GM23338 (cell line): Measurements from ENCODE around the gene GPR158. TPM values are rescaled to one million over a fixed set of nuclear protein-coding genes. Genes with fewer than 3 reads are reported as not detected.

Experiments used
- ATAC-seq: fragments of 200-7000 bp; cut with Tn5 transposase; 3 replicates; pipeline ENCODE4 v1.9.1; 2020
- DNase-seq: peaks from one replicate; pipeline ENCODE4 v3.0.0-alpha.2; 2015; ENCODE audit warnings: low spot score
- H2AFZ ChIP-seq: fragments of 200-600 bp; sonication (generic); 2 replicates; pipeline ENCODE4 v1.8.0; 2016; ENCODE audit warnings: antibody characterized with exemption, mild to moderate bottlenecking, moderate library complexity
- H3F3A ChIP-seq: fragments of 200-600 bp; sonication (generic); replicated peaks from 2 replicates; pipeline ENCODE4 v1.8.0; 2017; ENCODE audit warnings: antibody characterized with exemption, mixed run types, low read depth
- H3K27ac ChIP-seq: fragments of 200-600 bp; sonication (generic); 2 replicates; pipeline ENCODE4 v1.6.1; 2016; ENCODE audit warnings: low read depth
- H3K27me3 ChIP-seq: fragments of 200-600 bp; sonication (generic); 2 replicates; pipeline ENCODE4 v1.8.0; 2016; ENCODE audit warnings: mild to moderate bottlenecking, mixed run types, moderate library complexity; ENCODE audit not compliant: insufficient read depth
- H3K36me3 ChIP-seq: fragments of 200-600 bp; sonication (generic); 2 replicates; pipeline ENCODE4 v1.8.0; 2016; ENCODE audit warnings: mild to moderate bottlenecking; ENCODE audit not compliant: insufficient read depth
- H3K4me1 ChIP-seq: fragments of 200-600 bp; sonication (generic); 2 replicates; pipeline ENCODE4 v1.8.0; 2016; ENCODE audit warnings: mild to moderate bottlenecking, moderate library complexity; ENCODE audit not compliant: insufficient read depth
- H3K4me2 ChIP-seq: fragments of 200-600 bp; sonication (generic); 2 replicates; pipeline ENCODE4 v1.7.1; 2017; ENCODE audit warnings: mixed run types
- H3K4me3 ChIP-seq: fragments of 200-600 bp; sonication (generic); 2 replicates; pipeline ENCODE4 v1.6.1; 2016; ENCODE audit warnings: mixed run types
- H3K79me2 ChIP-seq: fragments of 200-600 bp; sonication (generic); replicated peaks from 2 replicates; pipeline ENCODE4 v1.8.0; 2017; ENCODE audit warnings: mild to moderate bottlenecking; ENCODE audit not compliant: insufficient read depth
- H3K9me2 ChIP-seq: fragments of 200-600 bp; sonication (generic); 2 replicates; pipeline ENCODE4 v1.8.0; 2017; ENCODE audit not compliant: insufficient read depth
- H4K20me1 ChIP-seq: fragments of 200-600 bp; sonication (generic); replicated peaks from 2 replicates; pipeline ENCODE4 v1.8.0; 2017; ENCODE audit warnings: mild to moderate bottlenecking; ENCODE audit not compliant: insufficient read depth
- H3K27ac Mint-ChIP-seq: 2 replicates; pipeline ENCODE4 v1.8.0; 2020; ENCODE audit warnings: inconsistent platforms, mild to moderate bottlenecking, moderate library complexity, mixed read lengths
- H3K27me3 Mint-ChIP-seq: 3 replicates; pipeline ENCODE4 v1.8.0; 2022; ENCODE audit warnings: low read depth, mild to moderate bottlenecking, moderate library complexity, mixed read lengths, inconsistent platforms; ENCODE audit not compliant: insufficient read depth, poor library complexity
- H3K36me3 Mint-ChIP-seq: 3 replicates; pipeline ENCODE4 v1.8.0; 2021; ENCODE audit warnings: low read depth, mild to moderate bottlenecking, inconsistent platforms, moderate library complexity, mixed read lengths
- H3K4me1 Mint-ChIP-seq: 3 replicates; pipeline ENCODE4 v1.8.0; 2020; ENCODE audit warnings: mild to moderate bottlenecking, inconsistent platforms, mixed read lengths
- H3K4me3 Mint-ChIP-seq: 3 replicates; pipeline ENCODE4 v1.8.0; 2021; ENCODE audit warnings: moderate library complexity, mild to moderate bottlenecking, inconsistent platforms, mixed read lengths
- H3K9me3 Mint-ChIP-seq: 3 replicates; pipeline ENCODE4 v1.8.0; 2020; ENCODE audit warnings: moderate library complexity, mild to moderate bottlenecking, inconsistent platforms, mixed read lengths
- CREB1 ChIP-seq: fragments of 250-450 bp; sonication (Bioruptor Pico); IDR thresholded peaks from 2 replicates; pipeline ENCODE4 v1.5.0; 2020; ENCODE audit warnings: low read depth, mild to moderate bottlenecking, moderate library complexity
- CTCF ChIP-seq, 2 experiments: fragments of 200-600 bp in 1 of 2; sonication (generic) in 1 of 2; conservative IDR thresholded peaks; 2 replicates each; pipeline versions ENCODE4 v1.5.1 to v1.6.1; 2016 to 2017; ENCODE audit warnings: antibody characterized with exemption in 2 of 2, low read depth in 2 of 2, mild to moderate bottlenecking in 2 of 2, moderate library complexity in 1 of 2
- EZH2 ChIP-seq: fragments of 200-600 bp; sonication (generic); IDR thresholded peaks from one replicate; pipeline ENCODE4 v1.8.0; 2017; ENCODE audit warnings: antibody characterized with exemption, mild to moderate bottlenecking, low read depth; ENCODE audit not compliant: unreplicated experiment
- NANOG ChIP-seq: IDR thresholded peaks from 2 replicates; pipeline ENCODE4 v1.6.1; 2016; ENCODE audit warnings: antibody characterized with exemption, borderline replicate concordance
- POLR2AphosphoS5 ChIP-seq: IDR thresholded peaks from 2 replicates; pipeline ENCODE4 v1.6.1; 2016; ENCODE audit warnings: antibody characterized with exemption, low read depth
- STAT1 ChIP-seq: IDR thresholded peaks from one replicate; pipeline ENCODE4 v1.6.1; 2016; ENCODE audit warnings: antibody characterized with exemption; ENCODE audit not compliant: unreplicated experiment
- ZNF114 ChIP-seq: fragments of 250-450 bp; sonication (Bioruptor Pico); IDR thresholded peaks from 2 replicates; pipeline ENCODE4 v1.5.0; 2020; ENCODE audit warnings: mild to moderate bottlenecking, moderate library complexity
- ZNF462 ChIP-seq: fragments of 250-450 bp; sonication (Bioruptor Pico); IDR thresholded peaks from 2 replicates; pipeline ENCODE4 v1.5.0; 2020; ENCODE audit warnings: mild to moderate bottlenecking, moderate library complexity
- polyA plus RNA-seq: library from polyadenylated mRNA; unstranded; fragments of >200 nt; fragmentation: Nextera tagmentation; extraction: Ambion mirVana; gene quantifications from 2 replicates; pipeline ENCODE4 v1.2.1, GENCODE V29; 2016
- total RNA-seq: library from RNA; depleted of rRNA; stranded (reverse); fragments of >200 nt; shearing (Covaris generic); gene quantifications from 2 replicates; pipeline ENCODE4 v1.2.3, GENCODE V29; 2014

GPR158 gene
- total and polyA plus RNA-seq, 2 experiments from 2014 or later: 0.13 to 1.5 TPM

GRCh38 chr10:25504838-25505237 lies 330.0 kb downstream of the GPR158 start (continued):
- TF ChIP-seq ZNF462 (CRISPR knock-in tag) (no peak), STAT1 (no peak), ZNF114 (no peak), EZH2 (no peak)

GRCh38 chr10:25505466-25505865 lies 330.7 kb downstream of the GPR158 start:
- Histone ChIP-seq H3K27ac (no peak overlapping the region), H3K4me1 (peaks cover 18% of the 10 kb centered on the region), H3K4me3 (no peak overlapping the region), H3K4me2 (no peak overlapping the region), H4K20me1 (no peaks in the 10 kb centered on the region), H3K36me3 (no peaks in the 10 kb centered on the region), H3K27me3 (no peaks in the 10 kb centered on the region), H3F3A (no peaks in the 10 kb centered on the region), H3K79me2 (no peaks in the 10 kb centered on the region), H3K9me2 (no peaks in the 10 kb centered on the region), H2AFZ (no peak overlapping the region)
- H3K4me1 Mint-ChIP-seq: peaks cover 30% of the 10 kb centered on the region
- peak overlapping the region; percentile 17 for H3K27ac Mint-ChIP-seq
- ATAC-seq (no peak), DNase-seq (no peak)
- no peaks in the 10 kb centered on the region for H3K9me3 Mint-ChIP-seq
- peaks cover 2% of the 10 kb centered on the region for H3K27me3 Mint-ChIP-seq
- no peaks in the 10 kb centered on the region for H3K36me3 Mint-ChIP-seq
- H3K4me3 Mint-ChIP-seq: no peak overlapping the region
- TF ChIP-seq EZH2: no peak
- TF ChIP-seq CREB1 (CRISPR knock-in tag): no peak
- TF ChIP-seq ZNF462 (CRISPR knock-in tag): no peak
- no peak for TF ChIP-seq CTCF (conservative IDR thresholded peaks at IDR 0.05; ENCODE audit: low read depth in 2 of 2)
- TF ChIP-seq ZNF114: no peak
- no peak for TF ChIP-seq NANOG
- TF ChIP-seq POLR2AphosphoS5: no peak
